K562 (cell line): Measurements from ENCODE around the gene YTHDF1. TPM values are rescaled to one million over a fixed set of nuclear protein-coding genes. Genes with fewer than 3 reads are reported as not detected.

Source experiments
- ZBTB40 ChIP-seq, 2 experiments: fragments of 450-650 bp in 1 of 2; sonication (generic) in 1 of 2; formaldehyde crosslinking in 1 of 2; IDR thresholded peaks; 2 replicates each; pipeline versions ENCODE4 v1.7.1 to v1.9.0; 2016 to 2022; ENCODE audit warnings: inconsistent platforms in 1 of 2, mild to moderate bottlenecking in 1 of 2, missing genetic modification reagents in 1 of 2
- polyA plus RNA-seq, 8 experiments: library from polyadenylated mRNA; depleted of rRNA in 4 of 8; stranded (reverse) in 5 of 8; unstranded in 3 of 8; fragments of >200 nt; fragmentation: Nextera tagmentation in 2 of 8; fragmentation: Illumina TruSeq in 1 of 8; extraction: Ambion mirVana in 2 of 8; extraction: Trizol in 1 of 8; gene quantifications; 2 replicates each; pipeline versions ENCODE4 v1.2.1 to v1.2.3, GENCODE V29; 2011 to 2014; ENCODE audit warnings: inconsistent platforms in 1 of 8, missing spikeins in 1 of 8
- total RNA-seq, 7 experiments: library from RNA; depleted of rRNA in 6 of 7; stranded (reverse); fragments of >200 nt in 6 of 7; fragmentation: Illumina TruSeq in 2 of 7; extraction: Trizol in 2 of 7; gene quantifications; 2 replicates each; pipeline versions ENCODE4 v1.2.1 to v1.2.3, GENCODE V29; 2011 to 2021; ENCODE audit warnings: low replicate concordance in 1 of 7

Gene YTHDF1
- total and polyA plus RNA-seq, 9 of the 15 experiments (the other 6 are each of a cell fraction or from before 2014, with no cell fraction given), result 10.1 to 42.4 (median 27.8) TPM

- TF ChIP-seq ZBTB40 (IDR thresholded peaks at IDR 0.05) (peak; percentile 82), ZBTB40 (CRISPR knock-in tag; IDR thresholded peaks at IDR 0.05) (peak; percentile 86)
Observed at GRCh38 chr20:63248835-63249591, 33.1 kb upstream of the YTHDF1 start (continued).
